Measurements from ENCODE around the gene RRAD. TPM values are rescaled to one million over a fixed set of nuclear protein-coding genes. Genes with fewer than 3 reads are reported as not detected.

Gene RRAD
- total and polyA plus RNA-seq, 2 of the 4 experiments (the other 2 are of a cell fraction), result 1.3 to 2.1 TPM

- Histone ChIP-seq H3K4me2 (ENCODE audit: low read depth, low read length) (no peak overlapping the region), H2AK9ac (replicated peaks; ENCODE audit: low read depth, low read length, poor library complexity) (no peak overlapping the region), H2BK120ac (ENCODE audit: low read depth, low read length) (no peak overlapping the region), H2BK20ac (ENCODE audit: low read depth, low read length) (no peak overlapping the region), H3K27me3 (ENCODE audit: control insufficient read depth, insufficient read depth, low read length) (peaks cover 16% of the 10 kb centered on the region; the same call in 1 of the 2 replicates), H2BK15ac (ENCODE audit: low read depth, low read length) (no peak overlapping the region), H3K4ac (ENCODE audit: low read depth, low read length) (no peak overlapping the region), H3K9me3 (ENCODE audit: control insufficient read depth, insufficient read depth, low read length) (no peaks in the 10 kb centered on the region), H3K4me1 (ENCODE audit: control insufficient read depth, insufficient read depth, low read length) (peaks cover 6% of the 10 kb centered on the region), H3K79me1 (ENCODE audit: low read depth in 1 of 2, low read length in 2 of 2) (peaks cover 0 to 2% of the 10 kb centered on the region in 2 experiments; a peak in 1 of 4 replicates), H4K20me1 (ENCODE audit: insufficient read depth, low read length) (no peaks in the 10 kb centered on the region), H3K9ac (ENCODE audit: low read depth, low read length) (no peak overlapping the region), H4K91ac (ENCODE audit: insufficient read depth, low read depth, low read length) (no peak overlapping the region), H3K23ac (ENCODE audit: low read depth, low read length) (no peak overlapping the region), H3K18ac (ENCODE audit: low read depth, low read length) (no peak overlapping the region), H2AFZ (replicated peaks; ENCODE audit: low read length, poor library complexity) (no peak overlapping the region), H4K8ac (ENCODE audit: low read depth in 2 of 2, low read length in 2 of 2) (no peak overlapping the region), H4K5ac (ENCODE audit: low read depth, low read length) (no peak overlapping the region), H3K9me1 (ENCODE audit: insufficient read depth, low read length) (no peaks in the 10 kb centered on the region), H3K4me3 (ENCODE audit: insufficient read depth, low read depth, low read length) (no peak overlapping the region), H2BK5ac (ENCODE audit: low read depth, low read length, poor library complexity, severe bottlenecking) (no peak overlapping the region), H3K14ac (replicated peaks; ENCODE audit: low read depth, low read length) (no peak overlapping the region), H3K36me3 (ENCODE audit: control insufficient read depth, insufficient read depth, low read length) (peaks cover 31% of the 10 kb centered on the region), H3K56ac (ENCODE audit: extremely low read depth, insufficient read depth, low read length) (no peak overlapping the region), H2AK5ac (ENCODE audit: low read depth, low read length) (no peak overlapping the region), H3K27ac (ENCODE audit: insufficient read depth, low read length) (no peak overlapping the region)
- BruUV-seq (replicated peaks), result no TSS peak
- TF ChIP-seq POLR2A (IDR thresholded peaks at IDR 0.05; ENCODE audit: low read depth, low read length), result no peak
- no peak for TF ChIP-seq SMC3 (IDR thresholded peaks at IDR 0.05; ENCODE audit: low read depth, low read length)
- TF ChIP-seq, protein P1, sequence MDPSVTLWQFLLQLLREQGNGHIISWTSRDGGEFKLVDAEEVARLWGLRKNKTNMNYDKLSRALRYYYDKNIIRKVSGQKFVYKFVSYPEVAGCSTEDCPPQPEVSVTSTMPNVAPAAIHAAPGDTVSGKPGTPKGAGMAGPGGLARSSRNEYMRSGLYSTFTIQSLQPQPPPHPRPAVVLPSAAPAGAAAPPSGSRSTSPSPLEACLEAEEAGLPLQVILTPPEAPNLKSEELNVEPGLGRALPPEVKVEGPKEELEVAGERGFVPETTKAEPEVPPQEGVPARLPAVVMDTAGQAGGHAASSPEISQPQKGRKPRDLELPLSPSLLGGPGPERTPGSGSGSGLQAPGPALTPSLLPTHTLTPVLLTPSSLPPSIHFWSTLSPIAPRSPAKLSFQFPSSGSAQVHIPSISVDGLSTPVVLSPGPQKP (IDR thresholded peaks at IDR 0.05; ENCODE audit: borderline replicate concordance, low read depth, low read length), result no peak
- TF ChIP-seq, protein P2, sequence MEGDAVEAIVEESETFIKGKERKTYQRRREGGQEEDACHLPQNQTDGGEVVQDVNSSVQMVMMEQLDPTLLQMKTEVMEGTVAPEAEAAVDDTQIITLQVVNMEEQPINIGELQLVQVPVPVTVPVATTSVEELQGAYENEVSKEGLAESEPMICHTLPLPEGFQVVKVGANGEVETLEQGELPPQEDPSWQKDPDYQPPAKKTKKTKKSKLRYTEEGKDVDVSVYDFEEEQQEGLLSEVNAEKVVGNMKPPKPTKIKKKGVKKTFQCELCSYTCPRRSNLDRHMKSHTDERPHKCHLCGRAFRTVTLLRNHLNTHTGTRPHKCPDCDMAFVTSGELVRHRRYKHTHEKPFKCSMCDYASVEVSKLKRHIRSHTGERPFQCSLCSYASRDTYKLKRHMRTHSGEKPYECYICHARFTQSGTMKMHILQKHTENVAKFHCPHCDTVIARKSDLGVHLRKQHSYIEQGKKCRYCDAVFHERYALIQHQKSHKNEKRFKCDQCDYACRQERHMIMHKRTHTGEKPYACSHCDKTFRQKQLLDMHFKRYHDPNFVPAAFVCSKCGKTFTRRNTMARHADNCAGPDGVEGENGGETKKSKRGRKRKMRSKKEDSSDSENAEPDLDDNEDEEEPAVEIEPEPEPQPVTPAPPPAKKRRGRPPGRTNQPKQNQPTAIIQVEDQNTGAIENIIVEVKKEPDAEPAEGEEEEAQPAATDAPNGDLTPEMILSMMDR (conservative IDR thresholded peaks at IDR 0.05; ENCODE audit: low read depth, low read length), result no peak
- TF ChIP-seq RAD21 (IDR thresholded peaks at IDR 0.05; ENCODE audit: low read length), result no peak
- TF ChIP-seq RCOR1 (IDR thresholded peaks at IDR 0.05; ENCODE audit: insufficient replicate concordance, low read length), result no peak
- TF ChIP-seq, protein P3, sequence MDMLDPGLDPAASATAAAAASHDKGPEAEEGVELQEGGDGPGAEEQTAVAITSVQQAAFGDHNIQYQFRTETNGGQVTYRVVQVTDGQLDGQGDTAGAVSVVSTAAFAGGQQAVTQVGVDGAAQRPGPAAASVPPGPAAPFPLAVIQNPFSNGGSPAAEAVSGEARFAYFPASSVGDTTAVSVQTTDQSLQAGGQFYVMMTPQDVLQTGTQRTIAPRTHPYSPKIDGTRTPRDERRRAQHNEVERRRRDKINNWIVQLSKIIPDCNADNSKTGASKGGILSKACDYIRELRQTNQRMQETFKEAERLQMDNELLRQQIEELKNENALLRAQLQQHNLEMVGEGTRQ (IDR thresholded peaks at IDR 0.05; ENCODE audit: low read depth, low read length), result no peak
- no peak for TF ChIP-seq RFX5 (IDR thresholded peaks at IDR 0.05; ENCODE audit: low read depth, low read length)
- TF ChIP-seq MAZ (IDR thresholded peaks at IDR 0.05; ENCODE audit: borderline replicate concordance, low read depth, low read length), result no peak
- no peak for TF ChIP-seq CEBPB (IDR thresholded peaks at IDR 0.05; ENCODE audit: low read depth, low read length)
- dilution Hi-C loops (cut with HindIII; ENCODE audit: low sequenced_read_pairs, unreplicated experiment) (no loop called here), intact Hi-C loops (cut with micrococcal nuclease) (no loop called here), in situ Hi-C loops (cut with MboI; ENCODE audit: low sequenced_read_pairs) (no loop called here)
- no peak for ATAC-seq (ENCODE audit: low read depth)
- no CpG with 5 or more reads among the region's 4 CpGs for WGBS, 2 experiments (ENCODE audit: extremely low coverage in 2 of 2, insufficient read length in 1 of 2)
- ChIA-PET POLR2A (ENCODE audit: unreplicated experiment) (no interaction called here), CTCF (interaction anchor here (2.7 kb wide), 1 partner anchor 51 kb away, joined by 11 read pairs; no protein-coding TSS in a partner anchor)
- no peak for DNase-seq
Measured at GRCh38 chr16:66945939-66946338, 20.6 kb upstream of the RRAD start.

Data from IMR-90 (cell line).